ENCODE data around the gene SETX.
"Not testable (repeated sequence)": the region's sequence is repeated elsewhere in the genome, so short reads cannot be mapped to it uniquely, and the experiment has no call there.

Gene SETX, protein sequence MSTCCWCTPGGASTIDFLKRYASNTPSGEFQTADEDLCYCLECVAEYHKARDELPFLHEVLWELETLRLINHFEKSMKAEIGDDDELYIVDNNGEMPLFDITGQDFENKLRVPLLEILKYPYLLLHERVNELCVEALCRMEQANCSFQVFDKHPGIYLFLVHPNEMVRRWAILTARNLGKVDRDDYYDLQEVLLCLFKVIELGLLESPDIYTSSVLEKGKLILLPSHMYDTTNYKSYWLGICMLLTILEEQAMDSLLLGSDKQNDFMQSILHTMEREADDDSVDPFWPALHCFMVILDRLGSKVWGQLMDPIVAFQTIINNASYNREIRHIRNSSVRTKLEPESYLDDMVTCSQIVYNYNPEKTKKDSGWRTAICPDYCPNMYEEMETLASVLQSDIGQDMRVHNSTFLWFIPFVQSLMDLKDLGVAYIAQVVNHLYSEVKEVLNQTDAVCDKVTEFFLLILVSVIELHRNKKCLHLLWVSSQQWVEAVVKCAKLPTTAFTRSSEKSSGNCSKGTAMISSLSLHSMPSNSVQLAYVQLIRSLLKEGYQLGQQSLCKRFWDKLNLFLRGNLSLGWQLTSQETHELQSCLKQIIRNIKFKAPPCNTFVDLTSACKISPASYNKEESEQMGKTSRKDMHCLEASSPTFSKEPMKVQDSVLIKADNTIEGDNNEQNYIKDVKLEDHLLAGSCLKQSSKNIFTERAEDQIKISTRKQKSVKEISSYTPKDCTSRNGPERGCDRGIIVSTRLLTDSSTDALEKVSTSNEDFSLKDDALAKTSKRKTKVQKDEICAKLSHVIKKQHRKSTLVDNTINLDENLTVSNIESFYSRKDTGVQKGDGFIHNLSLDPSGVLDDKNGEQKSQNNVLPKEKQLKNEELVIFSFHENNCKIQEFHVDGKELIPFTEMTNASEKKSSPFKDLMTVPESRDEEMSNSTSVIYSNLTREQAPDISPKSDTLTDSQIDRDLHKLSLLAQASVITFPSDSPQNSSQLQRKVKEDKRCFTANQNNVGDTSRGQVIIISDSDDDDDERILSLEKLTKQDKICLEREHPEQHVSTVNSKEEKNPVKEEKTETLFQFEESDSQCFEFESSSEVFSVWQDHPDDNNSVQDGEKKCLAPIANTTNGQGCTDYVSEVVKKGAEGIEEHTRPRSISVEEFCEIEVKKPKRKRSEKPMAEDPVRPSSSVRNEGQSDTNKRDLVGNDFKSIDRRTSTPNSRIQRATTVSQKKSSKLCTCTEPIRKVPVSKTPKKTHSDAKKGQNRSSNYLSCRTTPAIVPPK (N-terminal part only)

DNA sequence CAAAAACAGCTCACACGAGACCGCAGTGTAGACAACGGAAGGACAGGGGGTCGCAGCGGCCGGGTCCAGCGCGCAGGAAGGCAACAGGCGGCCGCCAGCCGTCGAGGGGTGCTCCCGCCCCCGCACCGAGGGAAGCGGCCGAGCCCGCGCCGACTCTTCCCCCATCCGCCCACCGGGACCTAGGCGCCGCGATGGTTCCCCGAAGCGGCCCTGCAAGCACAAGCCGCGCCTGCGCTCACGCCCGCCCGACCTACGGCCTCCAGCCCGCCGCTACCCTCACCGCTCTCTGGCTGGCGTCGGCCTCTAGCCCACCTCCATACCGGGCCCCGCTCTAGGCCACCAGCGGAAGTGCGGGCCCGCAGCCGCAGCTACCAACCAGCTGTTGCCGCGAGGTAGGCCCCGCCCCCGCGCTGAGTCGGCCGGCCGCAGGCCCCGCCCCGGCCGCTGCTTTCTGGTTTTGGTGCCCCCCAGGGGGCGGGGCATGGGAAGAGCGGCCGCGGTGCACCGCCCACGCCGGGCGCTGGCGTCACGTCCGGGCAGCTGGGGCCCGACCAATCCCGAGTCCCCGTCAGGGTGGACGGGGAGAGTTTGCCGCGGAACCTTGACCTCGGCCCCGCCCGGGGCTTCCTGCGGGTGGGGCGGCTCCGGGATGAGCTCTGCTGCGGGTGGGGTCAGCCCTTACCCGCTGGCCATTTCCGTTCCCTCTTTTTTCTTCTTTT, at the start of gene SETX:
Gene SETX, minus strand, starts transcription at position 350 of the 719 bp plus-strand sequence. CDS start 5,558 bp downstream, outside the sequence.
- peak; percentile 98 for DNase-seq (ENCODE audit: low spot score)

DNA sequence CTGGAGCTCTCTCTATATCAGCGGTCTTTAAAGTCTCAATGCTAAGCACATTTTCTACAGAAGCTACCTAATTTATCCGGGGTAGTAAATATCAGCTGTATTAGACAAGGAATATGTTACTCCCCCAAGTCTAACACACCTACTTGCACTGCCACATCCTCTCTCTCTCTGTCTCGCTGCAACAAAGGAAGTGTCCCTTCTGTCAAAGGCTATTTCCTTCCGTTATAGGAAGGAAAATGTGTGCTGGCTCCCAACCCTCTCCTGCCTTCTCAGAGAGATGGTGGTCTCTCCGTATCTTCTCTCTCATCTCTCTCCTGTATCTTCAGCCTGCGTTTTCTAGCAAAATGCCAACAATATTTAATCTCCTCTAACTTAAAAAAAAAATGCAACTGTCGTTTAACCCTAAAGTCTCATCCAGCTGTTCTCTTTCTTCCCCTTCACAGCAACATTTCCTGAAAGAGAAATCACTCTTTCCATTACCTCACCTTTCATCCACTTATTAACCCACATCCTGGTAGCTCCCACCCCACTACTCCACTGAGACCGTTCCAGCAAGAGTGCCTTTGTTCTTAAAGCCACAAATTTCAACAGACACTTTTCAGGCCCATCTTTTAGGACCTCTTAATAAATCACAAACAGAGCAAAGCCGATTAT, 49.6 kb upstream of the SETX start:
- DNase-seq (ENCODE audit: low spot score), result no peak

DNA sequence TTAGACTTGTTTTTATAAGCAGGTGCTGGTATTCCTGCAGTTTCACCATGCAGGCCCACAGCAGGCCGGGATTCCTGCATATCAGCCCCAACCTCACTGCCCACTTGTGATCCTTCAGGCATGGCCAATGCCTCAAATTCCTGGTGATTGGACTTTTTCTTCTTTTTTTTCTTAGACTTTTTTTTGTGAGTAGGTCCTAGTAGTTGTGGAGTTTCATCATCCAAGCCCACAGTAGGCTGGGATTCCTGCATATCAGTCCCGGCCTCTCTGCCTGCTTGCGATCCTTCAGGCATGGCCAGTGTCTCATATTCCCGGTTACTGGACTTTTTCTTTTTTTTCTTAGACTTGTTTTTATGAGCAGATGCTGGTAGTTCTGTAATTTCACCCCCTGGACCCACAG, 47.0 kb upstream of the SETX start:
- DNase-seq (ENCODE audit: low spot score), result no peak

DNA sequence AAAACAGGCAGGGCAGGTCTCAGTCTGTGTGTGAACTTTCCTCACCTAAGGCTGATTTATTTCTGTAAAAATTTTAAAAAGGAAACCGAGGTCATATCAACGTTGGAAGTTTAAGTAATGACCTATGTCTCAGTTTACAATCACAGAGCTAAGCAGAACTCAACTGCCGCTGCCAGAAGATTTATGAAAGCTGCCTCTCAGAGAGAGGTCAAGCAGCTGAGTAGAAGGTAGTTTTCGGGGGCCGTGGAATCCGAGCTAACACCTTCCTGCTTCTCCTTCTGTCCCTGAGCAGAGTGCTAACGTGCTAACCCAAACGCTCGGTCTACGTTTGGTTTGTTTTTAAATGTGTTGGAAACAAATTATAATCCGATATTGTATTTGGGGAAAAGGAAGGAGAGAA, 40.8 kb upstream of the SETX start:
- DNase-seq (ENCODE audit: low spot score), result no peak

DNA sequence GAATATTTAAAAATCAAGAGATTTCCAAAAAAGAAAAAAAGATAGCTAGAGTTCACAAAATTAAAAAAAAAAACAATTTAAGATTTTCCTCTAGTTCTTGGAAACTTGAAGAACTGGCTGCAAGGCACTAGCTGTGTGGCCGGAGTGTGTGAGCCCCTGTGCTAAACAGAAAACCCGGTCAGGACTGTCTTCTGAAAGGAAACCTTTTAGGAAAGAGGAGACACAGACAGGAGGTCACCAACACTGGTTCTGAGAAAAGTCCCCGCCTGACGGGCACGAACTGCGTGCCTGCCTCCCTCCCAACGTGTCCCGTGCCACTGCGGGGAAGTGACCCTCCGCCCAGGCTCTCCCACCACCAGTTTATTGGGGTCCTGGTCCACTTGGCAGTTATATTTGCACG, 36.7 kb upstream of the SETX start:
- DNase-seq (ENCODE audit: low spot score), result no peak

DNA sequence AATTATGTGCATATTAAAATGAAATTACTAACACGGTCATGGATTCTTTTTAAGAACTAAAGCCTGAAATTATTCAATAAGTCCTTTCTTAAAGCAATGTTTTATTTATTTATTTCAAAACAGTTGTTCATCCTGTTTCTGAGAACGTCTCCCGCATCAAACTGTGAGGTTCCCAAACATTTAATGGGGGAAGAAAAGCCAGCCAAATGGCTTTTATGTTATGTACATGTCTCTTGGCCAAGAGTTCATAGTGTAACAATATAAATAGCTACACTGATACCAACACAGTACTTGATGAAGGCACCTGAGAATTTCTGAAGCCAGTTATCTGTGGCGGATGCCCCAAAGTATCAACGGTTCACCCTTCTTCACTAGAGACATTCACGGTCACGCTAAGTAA, 36.2 kb upstream of the SETX start:
- DNase-seq (ENCODE audit: low spot score), result no peak

DNA sequence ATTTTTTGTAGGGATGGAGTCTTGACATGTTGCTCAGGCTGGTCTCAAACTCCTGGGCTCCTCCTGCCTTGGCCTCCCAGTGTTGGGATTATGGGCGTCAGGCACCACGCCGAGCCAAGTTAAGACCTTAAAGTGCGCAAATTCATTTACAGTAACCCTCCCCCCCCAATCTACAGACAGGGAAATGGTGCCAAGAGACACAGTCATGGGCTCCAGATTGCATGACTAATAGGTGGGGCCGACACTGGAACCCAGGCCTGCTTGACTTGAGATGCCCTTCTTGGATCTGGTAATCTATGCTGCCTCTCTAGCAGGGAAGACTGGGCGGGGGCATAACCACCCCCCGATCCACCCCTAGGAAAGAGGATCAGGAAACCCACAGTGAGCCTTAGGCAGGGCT, 32.3 kb upstream of the SETX start:
- no peak for DNase-seq (ENCODE audit: low spot score)

DNA sequence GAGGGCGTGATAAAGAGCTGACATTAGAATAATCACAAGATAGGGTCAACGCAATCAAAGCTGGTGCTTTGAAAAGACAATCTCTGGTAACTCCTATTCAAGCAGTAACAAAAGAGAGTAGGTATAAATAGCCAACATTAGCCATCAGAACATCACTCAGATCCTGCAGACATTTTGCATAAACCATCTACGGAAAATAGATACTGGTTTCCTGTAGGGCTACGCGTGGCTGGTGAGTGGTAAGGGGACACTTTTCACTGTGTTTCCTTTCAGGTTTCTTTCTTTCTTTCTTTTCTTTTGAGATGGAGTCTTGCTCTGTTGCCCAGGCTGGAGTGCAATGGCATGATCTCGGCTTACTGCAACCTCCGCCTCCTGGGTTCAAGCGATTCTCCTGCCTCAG, 29.6 kb upstream of the SETX start:
- no peak for DNase-seq (ENCODE audit: low spot score)

DNA sequence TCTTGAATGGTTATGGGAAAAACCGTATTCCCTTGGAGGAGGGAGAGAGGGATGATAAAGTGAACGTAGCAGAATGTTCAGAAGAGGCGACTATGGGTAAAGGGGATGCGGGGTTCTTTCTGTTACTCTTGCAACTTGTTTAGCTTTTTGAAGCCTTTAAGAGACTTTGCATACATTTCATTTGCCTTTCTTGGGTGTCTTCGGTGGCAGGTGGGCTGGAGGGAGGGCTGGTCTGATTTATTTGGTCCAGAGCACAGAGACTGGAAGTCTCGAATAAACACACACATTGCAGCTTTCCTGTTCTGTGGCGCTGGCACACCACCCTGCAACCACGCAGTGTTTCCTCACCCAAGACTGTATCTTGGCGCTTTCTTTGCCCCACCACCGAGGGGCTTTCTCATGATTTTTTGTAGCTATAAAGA, 28.7 kb upstream of the SETX start:
- DNase-seq (ENCODE audit: low spot score), result no peak

DNA sequence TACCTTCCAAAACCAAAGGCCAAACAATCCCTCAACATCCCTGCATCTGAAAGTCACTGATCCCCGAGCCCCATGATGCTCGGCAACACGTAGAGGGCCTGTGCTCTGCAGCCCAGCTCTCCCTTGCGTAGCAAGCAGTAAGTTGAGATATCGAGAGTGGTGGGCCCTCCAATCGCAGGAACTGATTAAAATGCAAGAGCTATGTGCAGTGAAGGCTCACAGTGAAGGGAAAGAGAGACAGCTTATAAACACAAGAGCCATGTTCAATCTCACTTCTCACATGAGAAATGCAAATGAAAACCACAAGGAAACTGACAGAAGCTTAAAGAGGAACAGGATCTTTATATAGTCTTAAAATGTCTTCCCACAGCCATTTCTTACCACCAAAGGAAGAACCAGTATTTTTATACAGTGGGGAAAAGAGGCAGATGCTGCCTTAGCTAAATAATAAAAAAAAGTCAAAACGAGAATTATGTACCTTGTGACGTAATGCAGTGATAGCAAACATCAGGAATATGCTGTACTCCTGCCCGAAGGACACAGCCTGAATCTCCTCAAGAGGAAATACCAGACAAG, 27.3 kb upstream of the SETX start:
- DNase-seq (ENCODE audit: low spot score), result peak; percentile 57

DNA sequence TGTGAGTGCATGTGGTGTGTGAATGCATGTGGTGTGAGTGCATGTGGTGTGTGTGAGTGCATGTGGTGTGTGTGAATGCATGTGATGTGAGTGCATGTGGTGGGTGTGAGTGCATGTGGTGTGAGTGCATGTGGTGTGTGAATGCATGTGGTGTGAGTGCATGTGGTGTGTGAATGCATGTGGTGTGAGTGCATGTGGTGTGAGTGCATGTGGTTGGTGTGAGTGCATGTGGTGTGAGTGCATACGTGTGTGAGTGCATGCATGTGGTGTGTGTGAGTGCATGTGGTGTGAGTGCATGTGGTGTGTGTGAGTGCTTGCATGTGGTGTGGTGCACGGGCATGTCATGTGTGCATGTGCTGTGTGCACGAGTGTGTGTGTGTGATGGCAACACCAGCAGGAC, 23.6 kb upstream of the SETX start:
- DNase-seq (ENCODE audit: low spot score), result not testable (repeated sequence)

DNA sequence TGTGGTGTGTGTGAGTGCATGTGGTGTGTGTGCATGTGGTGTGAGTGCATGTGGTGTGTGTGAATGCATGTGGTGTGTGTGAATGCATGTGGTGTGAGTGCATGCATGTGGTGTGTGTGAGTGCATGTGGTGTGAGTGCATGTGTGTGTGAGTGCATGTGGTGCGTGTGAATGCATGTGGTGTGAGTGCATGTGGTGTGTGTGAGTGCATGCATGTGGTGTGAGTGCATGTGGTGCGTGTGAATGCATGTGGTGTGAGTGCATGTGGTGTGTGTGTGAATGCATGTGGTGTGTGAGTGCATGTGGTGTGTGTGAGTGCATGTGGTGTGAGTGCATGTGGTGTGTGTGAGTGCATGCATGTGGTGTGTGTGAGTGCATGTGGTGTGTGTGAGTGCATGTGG, 23.0 kb upstream of the SETX start:
- DNase-seq (ENCODE audit: low spot score), result not testable (repeated sequence)

DNA sequence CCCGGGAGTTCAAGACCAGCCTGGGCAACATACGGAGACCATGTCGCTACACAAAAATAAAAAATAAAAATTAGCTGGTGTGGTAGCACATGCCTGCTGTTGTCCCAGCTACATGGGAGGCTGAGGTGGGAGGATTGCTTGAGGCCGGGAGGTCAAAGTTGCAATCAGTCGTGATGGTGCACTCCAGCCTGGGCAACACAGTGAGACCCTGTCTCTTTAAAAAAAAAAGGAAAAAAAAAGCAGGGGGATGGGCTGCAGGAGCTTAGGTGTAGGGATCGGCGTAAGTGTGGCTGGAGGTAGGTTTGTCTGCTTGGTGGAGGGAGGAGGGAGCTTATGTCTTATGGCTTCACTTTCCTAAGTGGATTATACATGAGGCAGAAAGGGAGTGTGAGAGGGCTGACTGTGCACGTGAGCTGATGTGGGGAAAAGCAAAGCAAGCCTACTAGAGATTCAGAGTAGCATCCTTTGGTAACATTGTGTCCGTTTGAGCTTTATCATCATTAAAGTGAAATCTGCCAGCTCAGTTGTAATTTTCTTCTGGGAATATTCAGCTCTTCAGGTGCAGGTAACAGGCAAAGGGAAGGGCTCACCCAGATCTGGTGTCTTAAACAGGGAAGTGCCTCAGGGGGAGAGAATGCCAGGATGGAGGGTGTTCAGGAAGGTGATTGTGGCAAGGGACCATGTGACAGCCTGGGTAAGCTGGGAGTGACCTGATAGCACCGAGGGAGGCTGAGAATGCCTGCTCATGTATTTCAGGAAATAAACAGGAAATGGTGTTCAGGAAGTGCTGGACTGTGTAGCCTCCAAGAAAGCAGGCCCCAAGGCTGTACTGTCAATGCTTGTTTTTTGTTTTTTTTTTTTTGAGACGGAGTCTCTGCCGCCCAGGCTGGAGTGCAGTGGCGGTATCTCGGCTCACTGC, 17.6 kb upstream of the SETX start:
- DNase-seq (ENCODE audit: low spot score), result peak; percentile 91

DNA sequence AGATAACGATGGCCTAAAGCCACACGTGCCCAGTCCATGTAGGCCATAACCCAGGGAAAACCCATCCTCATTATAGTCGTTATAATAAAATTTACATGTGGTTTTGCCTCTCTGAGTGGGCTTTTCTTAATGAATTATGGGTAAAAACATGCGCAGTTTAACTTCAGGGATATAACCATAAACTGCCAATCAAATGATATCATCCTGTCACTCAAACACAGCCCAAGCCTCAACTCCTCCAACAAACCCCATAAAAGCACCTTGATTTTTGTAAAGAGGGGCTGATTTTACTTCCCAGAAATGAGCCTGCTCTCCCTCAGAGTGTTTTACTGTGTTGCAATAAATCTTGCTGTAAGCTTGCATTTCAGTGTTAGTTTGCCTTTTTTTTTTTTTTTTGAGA, 15.8 kb upstream of the SETX start:
- DNase-seq (ENCODE audit: low spot score), result no peak

DNA sequence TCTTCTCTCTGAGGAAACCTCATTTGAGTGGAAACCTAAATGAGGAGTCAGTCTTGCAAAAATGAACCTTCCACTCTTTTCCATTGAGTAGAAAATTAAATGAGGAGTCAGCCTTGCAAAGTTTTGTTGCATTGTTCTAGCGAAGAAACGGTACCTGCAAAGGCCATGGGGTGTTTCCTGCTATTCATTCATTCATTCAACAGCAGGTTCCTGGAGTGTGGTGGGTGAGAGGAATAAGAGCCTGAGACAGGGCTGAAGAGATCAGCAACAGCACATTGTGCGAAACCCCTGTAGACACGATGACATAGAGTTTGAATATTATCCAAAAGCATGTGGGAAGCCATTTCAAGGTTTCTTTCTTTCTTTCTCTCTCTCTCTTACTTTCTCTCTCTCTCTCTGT, 14.6 kb upstream of the SETX start:
- no peak for DNase-seq (ENCODE audit: low spot score)

DNA sequence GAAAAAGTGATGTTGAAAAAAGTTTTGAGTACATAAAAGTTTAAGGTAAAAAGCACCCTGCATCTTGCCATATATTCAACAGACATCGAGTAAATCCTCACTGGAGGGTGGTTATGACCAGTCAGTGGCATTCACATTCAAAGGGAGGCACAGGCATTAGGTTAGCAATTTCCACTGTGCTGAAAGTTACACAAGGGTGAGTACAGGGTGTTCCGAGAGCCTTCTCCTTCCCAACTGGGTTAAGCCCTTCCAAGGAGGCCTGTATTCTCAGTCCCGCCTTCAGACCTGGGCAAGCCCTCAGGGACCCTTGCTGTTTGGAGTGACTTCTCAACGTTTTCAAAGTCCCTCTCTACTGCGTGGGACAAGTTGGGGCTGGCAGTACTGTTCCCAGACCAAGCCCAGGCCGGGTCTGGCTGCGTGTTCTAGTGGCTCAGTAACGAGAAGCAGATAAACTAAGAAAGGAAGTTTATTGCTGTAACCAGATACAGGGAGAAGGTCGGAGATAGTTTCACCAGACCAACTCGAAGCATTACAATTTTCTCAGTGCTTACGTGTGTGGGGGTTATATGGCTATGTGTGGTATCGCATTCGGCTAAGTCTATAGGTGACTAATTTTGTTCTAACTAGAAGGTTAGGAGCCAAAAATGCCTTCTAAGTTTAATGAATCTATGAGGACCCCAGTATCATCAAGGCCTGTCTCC, 13.0 kb upstream of the SETX start:
- DNase-seq (ENCODE audit: low spot score), result no peak

DNA sequence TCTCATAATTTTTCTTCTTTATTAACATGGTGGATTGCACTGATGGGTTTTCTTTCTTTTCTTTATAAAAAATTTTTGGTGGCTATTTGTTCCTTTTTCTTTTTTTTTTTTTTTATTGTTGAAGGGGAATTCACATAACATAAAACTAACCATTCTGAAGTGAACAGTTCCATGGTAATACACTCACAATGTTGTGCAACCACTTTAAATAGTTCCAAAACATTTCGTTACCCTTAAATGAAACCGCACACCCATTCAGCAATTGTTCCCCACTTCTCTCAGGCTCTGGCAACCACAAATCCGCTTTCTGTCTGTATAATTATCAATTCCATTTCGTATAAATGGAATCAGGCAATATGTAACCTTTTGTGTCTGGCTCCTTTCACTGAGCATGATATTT, 11.7 kb upstream of the SETX start:
- no peak for DNase-seq (ENCODE audit: low spot score)

DNA sequence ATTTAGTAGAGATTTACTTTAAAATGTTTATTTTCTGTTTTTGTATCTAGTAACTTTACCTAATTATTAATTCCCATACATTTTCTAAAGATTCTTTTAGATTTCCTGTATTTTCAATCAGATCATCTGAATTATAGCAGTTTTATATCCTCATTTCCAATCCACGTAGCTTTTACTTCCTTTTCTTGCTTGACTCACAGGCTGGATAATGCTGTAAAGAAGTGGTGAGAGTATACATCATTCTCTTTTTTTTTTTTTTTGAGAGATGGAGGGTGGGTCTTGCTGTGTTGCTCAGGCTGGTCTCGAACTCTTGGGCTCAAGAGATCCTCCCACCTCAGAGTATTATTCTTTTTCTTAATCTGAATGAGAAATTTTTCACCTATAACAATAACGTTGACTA, 11.2 kb upstream of the SETX start:
- no peak for DNase-seq (ENCODE audit: low spot score)

DNA sequence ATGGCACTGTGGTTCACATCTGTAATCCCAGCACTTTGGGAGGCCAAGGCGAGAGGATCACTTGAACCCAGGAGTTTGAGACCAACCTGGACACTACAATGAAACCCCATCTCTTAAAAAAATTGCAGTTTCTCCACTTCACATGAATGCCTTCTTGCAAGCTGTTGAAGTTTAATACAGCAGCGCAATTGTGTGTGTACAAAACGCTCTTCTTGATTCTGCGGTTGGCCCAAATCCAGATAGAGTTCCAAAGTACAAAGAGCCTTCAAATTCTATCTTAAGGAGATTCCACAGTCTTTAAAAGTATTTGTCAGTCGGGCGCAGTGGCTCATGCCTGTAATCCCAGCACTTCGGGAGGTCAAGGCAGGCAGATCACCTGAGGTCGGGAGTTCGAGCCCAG, 9.3 kb upstream of the SETX start:
- no peak for DNase-seq (ENCODE audit: low spot score)
